A673 (cell line): ENCODE results near the gene PYGB.

Experiments
- CTCF ChIP-seq: fragments of 300-800, 200-600 bp; sonication (generic); conservative IDR thresholded peaks from 2 replicates; pipeline ENCODE4 v1.5.1; 2017; ENCODE audit warnings: low read depth, mild to moderate bottlenecking, antibody characterized with exemption, low read length, moderate library complexity, mixed read lengths
- EZH2 ChIP-seq: fragments of 200-600 bp; sonication (generic); IDR thresholded peaks from 2 replicates; pipeline ENCODE4 v1.6.1; 2017; ENCODE audit warnings: borderline replicate concordance, low read depth, mild to moderate bottlenecking, mixed read lengths, antibody characterized with exemption, low read length; ENCODE audit not compliant: poor library complexity, severe bottlenecking

GRCh38 chr20:25250508-25250907, 2.6 kb downstream of the PYGB start:
- TF ChIP-seq CTCF (no peak), EZH2 (no peak)
